ENCODE measurements around the gene ANKRD34A.
A peak's percentile ranks its signal among the peaks of the same experiment; 100 is the strongest.

The ANKRD34A gene

GRCh38 chr1:145965119-145965744 is 857 bp upstream of the ANKRD34A start:
- no peak for DNase-seq

- no peak for DNase-seq
Observed at GRCh38 chr1:145963265-145964019, 933 bp downstream of the ANKRD34A start.

- DNase-seq: peak; percentile 55
Observed at GRCh38 chr1:145962157-145963102, 1.9 kb downstream of the ANKRD34A start.

- DNase-seq: peak; percentile 43
Observed at GRCh38 chr1:145961425-145962156, 2.8 kb downstream of the ANKRD34A start.

GRCh38 chr1:145961109-145961424 is 3.3 kb downstream of the ANKRD34A start:
- DNase-seq: no peak

- peak; percentile 52 for DNase-seq
Observed at GRCh38 chr1:145960468-145961108, 3.8 kb downstream of the ANKRD34A start.

GRCh38 chr1:145959957-145960467 is 4.4 kb downstream of the ANKRD34A start:
- no peak for DNase-seq

- DNase-seq: no peak
Observed at GRCh38 chr1:145959333-145959732, 5.0 kb downstream of the ANKRD34A start.

- DNase-seq: no peak
Observed at GRCh38 chr1:145958734-145959133, 5.6 kb downstream of the ANKRD34A start.

GRCh38 chr1:145957443-145958319 is 6.7 kb downstream of the ANKRD34A start, which contains the start of gene LIX1L:
TSS of gene LIX1L (minus strand) at chr1:145958017. CDS start at chr1:145957927, 90 bp downstream.
- peak; percentile 94 for DNase-seq

- DNase-seq: peak; percentile 24
Observed at GRCh38 chr1:145956781-145957442, 7.5 kb downstream of the ANKRD34A start.

- DNase-seq: no peak
Observed at GRCh38 chr1:145956361-145956760, 8.0 kb downstream of the ANKRD34A start.

- no peak for DNase-seq
Observed at GRCh38 chr1:145955436-145955835, 8.9 kb downstream of the ANKRD34A start.

- no peak for DNase-seq
Observed at GRCh38 chr1:145953861-145954260, 10.5 kb downstream of the ANKRD34A start.

- DNase-seq: no peak
Observed at GRCh38 chr1:145952903-145953302, 11.5 kb downstream of the ANKRD34A start.

GRCh38 chr1:145951526-145951925 is 12.8 kb downstream of the ANKRD34A start:
- DNase-seq: no peak

GRCh38 chr1:145949219-145949618 is 15.2 kb downstream of the ANKRD34A start:
- no peak for DNase-seq

- no peak for DNase-seq
Observed at GRCh38 chr1:145947551-145947950, 16.8 kb downstream of the ANKRD34A start.

- DNase-seq: no peak
Observed at GRCh38 chr1:145946477-145946986, 17.8 kb downstream of the ANKRD34A start.

- DNase-seq: no peak
Observed at GRCh38 chr1:145944532-145944931, 19.8 kb downstream of the ANKRD34A start.

Measured in CD4-positive, alpha-beta T cell treated with Interleukin-12 subunit alpha and Interleukin-12 subunit beta, for 1 hour (primary cell).